Neutrophil (primary cell): Measurements from ENCODE around the gene TLR6.
A peak's percentile ranks its signal among the peaks of the same experiment; 100 is the strongest.

Experiments used
- H3K27ac ChIP-seq: fragments of 200-600 bp; sonication (generic); 2 replicates; pipeline ENCODE4 v1.5.1; 2016; ENCODE audit warnings: mild to moderate bottlenecking, moderate library complexity
- H3K27me3 ChIP-seq: fragments of 200-600 bp; sonication (generic); 2 replicates; pipeline ENCODE4 v1.6.0; 2016; ENCODE audit warnings: mild to moderate bottlenecking
- H3K36me3 ChIP-seq: fragments of 200-600 bp; sonication (generic); 2 replicates; pipeline ENCODE4 v1.5.1; 2017
- H3K4me1 ChIP-seq, 2 experiments: fragments of 200-600 bp in 1 of 2; sonication (generic) in 1 of 2; 1 replicate in 1 of 2; 2 replicates in 1 of 2; pipeline versions ENCODE4 v1.5.1 to v1.6.1; 2013 to 2016; ENCODE audit warnings: low read depth in 1 of 2, low read length in 1 of 2, mild to moderate bottlenecking in 1 of 2, moderate library complexity in 1 of 2; ENCODE audit not compliant: control insufficient read depth in 1 of 2, insufficient read depth in 1 of 2
- H3K4me3 ChIP-seq, 2 experiments: fragments of 200-600 bp in 1 of 2; sonication (generic) in 1 of 2; 1 replicate in 1 of 2; 2 replicates in 1 of 2; pipeline ENCODE4 v1.5.1; 2013 to 2016; ENCODE audit warnings: low read depth in 1 of 2, low read length in 1 of 2, mild to moderate bottlenecking in 1 of 2, moderate library complexity in 1 of 2
- H3K9me3 ChIP-seq: fragments of 200-600 bp; sonication (generic); 2 replicates; pipeline ENCODE4 v1.5.1; 2016
- TF ChIP-seq, protein P1 (sequence below): fragments of 200-600 bp; sonication (generic); IDR thresholded peaks from 2 replicates; pipeline ENCODE4 v1.5.1; 2016; ENCODE audit warnings: antibody characterized with exemption

The TLR6 gene

DNA sequence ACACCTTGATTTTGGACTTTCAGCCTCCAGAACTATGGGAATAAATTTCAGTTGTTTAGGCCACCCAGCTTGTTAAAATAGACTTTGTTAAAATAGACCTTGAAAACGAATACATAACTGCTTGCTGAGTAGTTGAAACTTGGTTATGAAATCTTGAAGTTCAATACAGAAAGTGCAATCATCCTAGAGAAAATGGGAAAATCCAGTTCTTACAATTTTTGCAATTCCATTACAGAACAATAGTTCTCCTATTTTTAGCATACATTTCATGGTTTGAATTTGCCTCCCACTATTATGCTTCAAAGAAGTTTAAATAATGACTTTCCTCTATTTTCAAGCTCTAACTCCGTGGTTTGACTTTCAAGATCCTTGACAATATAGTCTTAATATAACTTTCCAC lies 62.6 kb downstream of the TLR6 start:
- Histone ChIP-seq H3K36me3 (peaks cover 43% of the 10 kb centered on the region), H3K27ac (peak overlapping the region; percentile 92), H3K9me3 (no peaks in the 10 kb centered on the region), H3K4me3 (no peak overlapping the region), H3K4me1 (peaks cover 77 to 86% of the 10 kb centered on the region in 2 experiments), H3K27me3 (no peaks in the 10 kb centered on the region)
- TF ChIP-seq, protein P1, sequence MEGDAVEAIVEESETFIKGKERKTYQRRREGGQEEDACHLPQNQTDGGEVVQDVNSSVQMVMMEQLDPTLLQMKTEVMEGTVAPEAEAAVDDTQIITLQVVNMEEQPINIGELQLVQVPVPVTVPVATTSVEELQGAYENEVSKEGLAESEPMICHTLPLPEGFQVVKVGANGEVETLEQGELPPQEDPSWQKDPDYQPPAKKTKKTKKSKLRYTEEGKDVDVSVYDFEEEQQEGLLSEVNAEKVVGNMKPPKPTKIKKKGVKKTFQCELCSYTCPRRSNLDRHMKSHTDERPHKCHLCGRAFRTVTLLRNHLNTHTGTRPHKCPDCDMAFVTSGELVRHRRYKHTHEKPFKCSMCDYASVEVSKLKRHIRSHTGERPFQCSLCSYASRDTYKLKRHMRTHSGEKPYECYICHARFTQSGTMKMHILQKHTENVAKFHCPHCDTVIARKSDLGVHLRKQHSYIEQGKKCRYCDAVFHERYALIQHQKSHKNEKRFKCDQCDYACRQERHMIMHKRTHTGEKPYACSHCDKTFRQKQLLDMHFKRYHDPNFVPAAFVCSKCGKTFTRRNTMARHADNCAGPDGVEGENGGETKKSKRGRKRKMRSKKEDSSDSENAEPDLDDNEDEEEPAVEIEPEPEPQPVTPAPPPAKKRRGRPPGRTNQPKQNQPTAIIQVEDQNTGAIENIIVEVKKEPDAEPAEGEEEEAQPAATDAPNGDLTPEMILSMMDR, result no peak

DNA sequence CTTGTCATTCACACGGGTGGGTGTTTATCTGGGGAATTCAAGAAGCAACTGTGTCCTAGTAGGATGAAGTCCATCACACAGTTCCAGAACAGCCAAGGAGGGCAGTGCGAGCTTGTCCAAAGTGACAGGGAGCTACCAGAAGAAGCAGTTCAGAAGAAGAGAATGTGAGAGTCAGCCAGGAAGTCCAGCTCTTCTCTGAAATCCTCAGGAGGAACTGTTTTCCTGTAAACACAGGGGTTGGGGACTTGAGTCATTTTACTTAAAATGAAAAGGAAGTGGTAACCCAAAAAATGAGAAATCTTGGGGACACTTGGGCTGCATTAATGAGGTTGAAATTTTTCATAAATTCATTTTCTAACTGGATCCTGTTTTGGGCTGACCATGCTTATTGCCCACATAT lies 65.6 kb downstream of the TLR6 start:
- TF ChIP-seq, protein P1, result no peak
- Histone ChIP-seq H3K27ac (peak overlapping the region; percentile 92), H3K36me3 (peaks cover 13% of the 10 kb centered on the region), H3K27me3 (no peaks in the 10 kb centered on the region), H3K4me3 (peak overlapping the region; percentile 47 to 48), H3K4me1 (peaks cover 80 to 95% of the 10 kb centered on the region in 2 experiments), H3K9me3 (no peaks in the 10 kb centered on the region)

DNA sequence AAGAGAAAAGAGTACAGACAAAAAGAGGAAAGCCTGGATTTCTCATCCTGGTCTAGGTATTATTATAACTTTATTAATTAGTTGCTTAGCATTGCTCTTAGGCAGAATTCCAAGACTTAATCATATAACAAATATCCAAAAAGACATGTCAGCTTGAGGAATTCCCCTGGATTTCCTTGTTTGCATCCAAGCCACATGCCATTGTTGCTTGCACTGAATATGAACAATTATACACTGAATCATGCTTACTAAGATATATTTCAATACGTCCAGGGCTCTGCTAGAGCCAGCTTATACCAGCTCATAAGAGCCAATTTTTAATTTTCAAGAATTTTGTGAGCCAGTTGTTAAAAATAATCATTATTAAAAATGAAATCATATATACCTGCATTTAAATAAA lies 68.3 kb downstream of the TLR6 start:
- Histone ChIP-seq H3K4me1 (peaks cover 88 to 100% of the 10 kb centered on the region in 2 experiments), H3K9me3 (no peaks in the 10 kb centered on the region), H3K4me3 (no peak overlapping the region), H3K27me3 (no peaks in the 10 kb centered on the region), H3K27ac (peak overlapping the region; percentile 92), H3K36me3 (no peaks in the 10 kb centered on the region)
- TF ChIP-seq, protein P1, result no peak

DNA sequence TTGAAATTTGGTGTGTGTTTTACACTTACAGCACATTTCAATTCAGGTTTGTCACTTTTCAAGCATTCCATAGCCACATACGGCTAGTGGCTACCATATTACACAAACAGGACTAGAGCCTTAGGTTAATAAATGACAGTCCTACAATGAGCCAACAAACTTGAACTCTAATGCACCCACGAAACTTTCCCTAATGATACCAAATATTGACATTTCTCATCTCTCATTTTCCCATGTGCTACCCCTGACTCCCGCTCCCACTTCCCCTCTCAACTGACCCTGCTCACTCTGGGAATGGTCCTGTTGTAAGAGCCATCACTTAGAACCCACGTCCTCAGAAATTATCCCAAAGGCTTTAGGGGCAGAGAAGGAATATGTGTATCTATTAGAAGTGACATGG lies 68.9 kb downstream of the TLR6 start:
- Histone ChIP-seq H3K36me3 (no peaks in the 10 kb centered on the region), H3K4me1 (peaks cover 88 to 100% of the 10 kb centered on the region in 2 experiments), H3K27ac (peak overlapping the region; percentile 92), H3K4me3 (no peak overlapping the region), H3K27me3 (no peaks in the 10 kb centered on the region), H3K9me3 (no peaks in the 10 kb centered on the region)
- TF ChIP-seq, protein P1, result no peak

DNA sequence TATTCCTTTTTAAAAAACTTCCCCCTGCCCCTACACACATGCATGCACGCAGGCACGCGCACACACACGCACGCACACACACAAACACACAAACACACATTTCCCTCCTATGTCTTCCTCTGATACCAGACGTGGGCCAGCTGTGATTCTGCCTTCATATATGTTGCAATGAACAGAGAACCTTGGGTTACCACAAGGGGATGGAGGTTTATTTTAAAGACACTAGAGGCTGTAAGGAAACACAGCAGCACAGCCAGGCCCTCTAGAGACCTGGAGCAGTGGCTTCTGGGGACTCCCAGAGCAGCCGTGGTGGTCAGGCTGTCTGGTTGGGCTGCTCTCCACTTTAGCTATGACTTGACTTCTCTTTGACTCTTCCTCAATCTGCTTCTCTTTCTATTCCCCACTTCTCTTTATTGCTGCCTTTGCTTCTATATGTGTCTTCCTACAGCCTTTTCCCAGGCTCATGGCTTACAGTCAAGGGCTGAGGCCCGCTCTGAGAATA lies 70.7 kb downstream of the TLR6 start:
- no peaks in the 10 kb centered on the region for H3K9me3 ChIP-seq
- H3K4me1 ChIP-seq, result peaks cover 75 to 93% of the 10 kb centered on the region in 2 experiments
- H3K27ac ChIP-seq, result peak overlapping the region; percentile 91
- H3K36me3 ChIP-seq, result no peaks in the 10 kb centered on the region
- TF ChIP-seq, protein P1, result no peak
- H3K4me3 ChIP-seq, result peak overlapping the region; percentile 35
- no peaks in the 10 kb centered on the region for H3K27me3 ChIP-seq
